IMR-90 (cell line): ENCODE measurements around the gene PTPRG.

ENCODE experiments used
- FOS ChIP-seq: fragments of 150-350 bp; IDR thresholded peaks from 2 replicates; pipeline ENCODE4 v1.6.1; 2016; ENCODE audit warnings: low read depth, low read length
- TF ChIP-seq, protein P1 (sequence below): conservative IDR thresholded peaks from 2 replicates; pipeline ENCODE4 v1.5.1; 2012; ENCODE audit warnings: mild to moderate bottlenecking, low read depth, low read length, improper control_type of control experiment

DNA sequence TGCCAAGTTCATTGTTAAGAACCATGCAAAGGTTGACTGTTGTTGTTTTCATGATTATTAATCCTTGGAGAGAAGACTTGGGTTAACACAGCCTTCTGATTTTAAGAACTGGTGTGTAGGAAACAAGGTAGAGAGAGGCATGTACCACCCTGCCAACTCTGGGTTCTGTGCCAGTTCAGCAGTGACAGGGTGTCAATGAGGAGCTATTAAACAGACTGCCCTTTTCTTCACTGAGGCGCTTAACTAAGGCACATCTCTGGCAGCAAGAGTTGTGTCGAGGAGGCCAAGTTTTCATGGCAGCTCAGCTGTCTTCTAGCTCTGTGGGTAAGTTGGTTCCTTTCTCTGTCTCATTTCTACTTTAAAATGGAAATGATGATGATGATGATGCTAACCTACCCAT lies 694.4 kb downstream of the PTPRG start:
- TF ChIP-seq FOS, result no peak
- TF ChIP-seq, protein P1, sequence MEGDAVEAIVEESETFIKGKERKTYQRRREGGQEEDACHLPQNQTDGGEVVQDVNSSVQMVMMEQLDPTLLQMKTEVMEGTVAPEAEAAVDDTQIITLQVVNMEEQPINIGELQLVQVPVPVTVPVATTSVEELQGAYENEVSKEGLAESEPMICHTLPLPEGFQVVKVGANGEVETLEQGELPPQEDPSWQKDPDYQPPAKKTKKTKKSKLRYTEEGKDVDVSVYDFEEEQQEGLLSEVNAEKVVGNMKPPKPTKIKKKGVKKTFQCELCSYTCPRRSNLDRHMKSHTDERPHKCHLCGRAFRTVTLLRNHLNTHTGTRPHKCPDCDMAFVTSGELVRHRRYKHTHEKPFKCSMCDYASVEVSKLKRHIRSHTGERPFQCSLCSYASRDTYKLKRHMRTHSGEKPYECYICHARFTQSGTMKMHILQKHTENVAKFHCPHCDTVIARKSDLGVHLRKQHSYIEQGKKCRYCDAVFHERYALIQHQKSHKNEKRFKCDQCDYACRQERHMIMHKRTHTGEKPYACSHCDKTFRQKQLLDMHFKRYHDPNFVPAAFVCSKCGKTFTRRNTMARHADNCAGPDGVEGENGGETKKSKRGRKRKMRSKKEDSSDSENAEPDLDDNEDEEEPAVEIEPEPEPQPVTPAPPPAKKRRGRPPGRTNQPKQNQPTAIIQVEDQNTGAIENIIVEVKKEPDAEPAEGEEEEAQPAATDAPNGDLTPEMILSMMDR, result no peak
